Activated T-cell treated with anti-CD3 and anti-CD28 coated beads for 4 hours (primary cell): ENCODE measurements around the gene FGGY.

Source experiments
- DNase-seq: peaks from one replicate; pipeline ENCODE4 v3.0.0-alpha.2; 2020

The FGGY gene

GRCh38 chr1:59805554-59805953 lies 508.7 kb downstream of the FGGY start:
- no peak for DNase-seq
